Astrocyte (in vitro differentiated cells and primary cell): Measurements from ENCODE around the gene KPNA3. TPM values are rescaled to one million over a fixed set of nuclear protein-coding genes. Genes with fewer than 3 reads are reported as not detected.

ENCODE experiments used
- DNase-seq: peaks from one replicate; pipeline ENCODE4 v3.0.0-alpha.2; 2010; ENCODE audit warnings: low read depth
- FAIRE-seq: peaks from 2 replicates; lab custom pipeline; 2011; peaks lifted over from hg19 to GRCh38; lab: Jason Lieb, UNC
- H2AFZ ChIP-seq: 2 replicates; pipeline ENCODE4 v1.6.0; 2012; ENCODE audit warnings: low read depth, low read length, inconsistent platforms
- H3K27ac ChIP-seq: 2 replicates; pipeline ENCODE4 v1.5.1; 2011; ENCODE audit warnings: low read depth, low read length, inconsistent platforms
- H3K27me3 ChIP-seq: 2 replicates; pipeline ENCODE4 v1.6.0; 2011; ENCODE audit warnings: low read length, inconsistent platforms; ENCODE audit not compliant: insufficient read depth
- H3K36me3 ChIP-seq: 2 replicates; pipeline ENCODE4 v1.5.1; 2011; ENCODE audit warnings: low read length, inconsistent platforms; ENCODE audit not compliant: insufficient read depth
- H3K4me1 ChIP-seq: 2 replicates; pipeline ENCODE4 v1.5.1; 2011; ENCODE audit warnings: low read length, inconsistent platforms; ENCODE audit not compliant: insufficient read depth
- H3K4me2 ChIP-seq: 2 replicates; pipeline ENCODE4 v1.6.0; 2012; ENCODE audit warnings: low read length, inconsistent platforms
- H3K4me3 ChIP-seq: 2 replicates; pipeline ENCODE4 v1.5.1; 2011; ENCODE audit warnings: low read depth, mild to moderate bottlenecking, low read length, inconsistent platforms; ENCODE audit not compliant: insufficient read depth
- H3K79me2 ChIP-seq: 2 replicates; pipeline ENCODE4 v1.6.0; 2012; ENCODE audit warnings: mild to moderate bottlenecking, low read length, inconsistent platforms; ENCODE audit not compliant: insufficient read depth
- H3K9ac ChIP-seq: 2 replicates; pipeline ENCODE4 v1.6.0; 2012; ENCODE audit warnings: mild to moderate bottlenecking, low read length, inconsistent platforms
- H3K9me3 ChIP-seq: 2 replicates; pipeline ENCODE4 v1.5.1; 2012; ENCODE audit warnings: low read depth, mild to moderate bottlenecking, low read length, inconsistent platforms; ENCODE audit not compliant: insufficient read depth
- H4K20me1 ChIP-seq: 2 replicates; pipeline ENCODE4 v1.6.0; 2012; ENCODE audit warnings: low read length, inconsistent platforms; ENCODE audit not compliant: insufficient read depth
- H3K27ac Mint-ChIP-seq: one replicate; pipeline ENCODE4 v1.8.0; 2021; ENCODE audit warnings: mild to moderate bottlenecking, mixed read lengths; ENCODE audit not compliant: unreplicated experiment
- H3K27me3 Mint-ChIP-seq: one replicate; pipeline ENCODE4 v1.8.0; 2021; ENCODE audit warnings: low read depth, mixed read lengths; ENCODE audit not compliant: unreplicated experiment
- H3K36me3 Mint-ChIP-seq: one replicate; pipeline ENCODE4 v1.8.0; 2021; ENCODE audit warnings: low read depth, mixed read lengths; ENCODE audit not compliant: unreplicated experiment
- H3K4me1 Mint-ChIP-seq: one replicate; pipeline ENCODE4 v1.8.0; 2021; ENCODE audit warnings: low read depth, mixed read lengths; ENCODE audit not compliant: unreplicated experiment
- H3K4me3 Mint-ChIP-seq: one replicate; pipeline ENCODE4 v1.8.0; 2021; ENCODE audit warnings: mild to moderate bottlenecking, moderate library complexity, mixed read lengths; ENCODE audit not compliant: unreplicated experiment
- H3K9me3 Mint-ChIP-seq: one replicate; pipeline ENCODE4 v1.8.0; 2021; ENCODE audit warnings: mild to moderate bottlenecking, mixed read lengths; ENCODE audit not compliant: unreplicated experiment
- EZH2 ChIP-seq: IDR thresholded peaks from 2 replicates; pipeline ENCODE4 v1.6.1; 2012; ENCODE audit warnings: mild to moderate bottlenecking, low read length, inconsistent platforms; ENCODE audit not compliant: insufficient read depth
- total RNA-seq: library from RNA; stranded (reverse); gene quantifications from 2 replicates; pipeline ENCODE4 v1.2.1, GENCODE V29; 2021
- TF ChIP-seq, protein P1 (sequence below): IDR thresholded peaks from 2 replicates; pipeline ENCODE4 v1.5.1; 2011; ENCODE audit warnings: low read depth, mild to moderate bottlenecking, inconsistent platforms, low read length, moderate library complexity; ENCODE audit not compliant: insufficient read depth

The KPNA3 gene
- total RNA-seq, 1 donor from 2014 or later = 62.0 TPM

DNA sequence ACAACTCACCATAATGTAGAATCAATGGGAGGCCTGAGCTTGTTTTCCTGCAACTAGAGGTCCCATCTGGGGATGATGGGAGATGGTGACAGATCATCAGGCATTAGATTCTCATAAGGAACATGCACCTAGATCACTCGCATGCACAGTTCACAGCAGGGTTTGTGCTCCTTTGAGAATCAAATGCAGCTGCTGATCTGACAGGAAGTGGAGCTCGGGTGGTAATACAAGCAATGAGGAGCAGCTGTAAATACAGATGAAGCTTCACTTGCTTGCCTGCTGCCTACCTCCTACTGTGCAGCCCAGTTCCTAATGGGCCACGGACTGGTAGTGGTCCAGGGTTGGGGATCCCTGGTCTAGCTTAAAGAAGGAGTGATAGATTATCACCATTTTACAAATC lies 33.0 kb downstream of the KPNA3 start:
- no peak overlapping the region for H3K27ac Mint-ChIP-seq
- peaks cover 25% of the 10 kb centered on the region for H3K36me3 Mint-ChIP-seq
- FAIRE-seq (no peak), DNase-seq (no peak)
- Histone ChIP-seq H3K36me3 (no peaks in the 10 kb centered on the region), H3K79me2 (peaks cover 82% of the 10 kb centered on the region), H3K27me3 (no peaks in the 10 kb centered on the region), H3K4me3 (no peak overlapping the region), H4K20me1 (peaks cover 61% of the 10 kb centered on the region), H3K27ac (no peak overlapping the region), H3K9me3 (peaks cover 3% of the 10 kb centered on the region), H3K9ac (no peak overlapping the region), H3K4me1 (no peaks in the 10 kb centered on the region), H2AFZ (no peak overlapping the region), H3K4me2 (no peak overlapping the region)
- TF ChIP-seq, protein P1, sequence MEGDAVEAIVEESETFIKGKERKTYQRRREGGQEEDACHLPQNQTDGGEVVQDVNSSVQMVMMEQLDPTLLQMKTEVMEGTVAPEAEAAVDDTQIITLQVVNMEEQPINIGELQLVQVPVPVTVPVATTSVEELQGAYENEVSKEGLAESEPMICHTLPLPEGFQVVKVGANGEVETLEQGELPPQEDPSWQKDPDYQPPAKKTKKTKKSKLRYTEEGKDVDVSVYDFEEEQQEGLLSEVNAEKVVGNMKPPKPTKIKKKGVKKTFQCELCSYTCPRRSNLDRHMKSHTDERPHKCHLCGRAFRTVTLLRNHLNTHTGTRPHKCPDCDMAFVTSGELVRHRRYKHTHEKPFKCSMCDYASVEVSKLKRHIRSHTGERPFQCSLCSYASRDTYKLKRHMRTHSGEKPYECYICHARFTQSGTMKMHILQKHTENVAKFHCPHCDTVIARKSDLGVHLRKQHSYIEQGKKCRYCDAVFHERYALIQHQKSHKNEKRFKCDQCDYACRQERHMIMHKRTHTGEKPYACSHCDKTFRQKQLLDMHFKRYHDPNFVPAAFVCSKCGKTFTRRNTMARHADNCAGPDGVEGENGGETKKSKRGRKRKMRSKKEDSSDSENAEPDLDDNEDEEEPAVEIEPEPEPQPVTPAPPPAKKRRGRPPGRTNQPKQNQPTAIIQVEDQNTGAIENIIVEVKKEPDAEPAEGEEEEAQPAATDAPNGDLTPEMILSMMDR = no peak
- no peak for TF ChIP-seq EZH2
- peaks cover 13% of the 10 kb centered on the region for H3K9me3 Mint-ChIP-seq
- no peaks in the 10 kb centered on the region for H3K27me3 Mint-ChIP-seq
- peaks cover 1% of the 10 kb centered on the region for H3K4me1 Mint-ChIP-seq
- H3K4me3 Mint-ChIP-seq = no peak overlapping the region

DNA sequence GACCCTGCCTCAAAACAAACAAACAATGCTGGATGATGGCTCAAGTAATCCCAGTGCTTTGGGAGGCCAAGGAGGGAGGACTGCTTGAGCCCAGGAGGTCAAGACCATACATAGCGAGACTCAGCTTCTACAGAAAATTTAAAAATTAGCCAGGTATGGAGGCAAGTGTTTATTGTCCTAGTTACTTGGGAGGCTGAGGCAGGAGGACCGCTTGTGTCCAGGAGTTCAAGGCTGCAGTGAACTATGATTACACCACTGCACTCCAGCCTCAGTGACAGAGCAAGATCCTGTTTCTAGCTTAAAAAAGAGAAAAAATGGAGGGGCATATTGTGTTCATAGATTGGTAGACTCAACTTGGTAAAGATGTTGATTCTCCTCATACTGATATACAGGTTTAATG lies 36.2 kb downstream of the KPNA3 start:
- peaks cover 95% of the 10 kb centered on the region for H3K79me2 ChIP-seq
- no peaks in the 10 kb centered on the region for H3K27me3 Mint-ChIP-seq
- peaks cover 4% of the 10 kb centered on the region for H3K4me1 Mint-ChIP-seq
- peaks cover 28% of the 10 kb centered on the region for H3K36me3 Mint-ChIP-seq
- no peaks in the 10 kb centered on the region for H3K36me3 ChIP-seq
- no peak overlapping the region for H3K4me2 ChIP-seq
- no peak overlapping the region for H2AFZ ChIP-seq
- TF ChIP-seq EZH2 = no peak
- TF ChIP-seq, protein P1 = no peak
- no peak overlapping the region for H3K9ac ChIP-seq
- no peak overlapping the region for H3K4me3 ChIP-seq
- no peak overlapping the region for H3K4me3 Mint-ChIP-seq
- peaks cover 3% of the 10 kb centered on the region for H3K9me3 ChIP-seq
- H3K9me3 Mint-ChIP-seq = peaks cover 10% of the 10 kb centered on the region
- DNase-seq (no peak), FAIRE-seq (no peak)
- no peaks in the 10 kb centered on the region for H3K4me1 ChIP-seq
- H4K20me1 ChIP-seq = peaks cover 85% of the 10 kb centered on the region
- H3K27me3 ChIP-seq = no peaks in the 10 kb centered on the region
- H3K27ac ChIP-seq = no peak overlapping the region
- no peak overlapping the region for H3K27ac Mint-ChIP-seq

DNA sequence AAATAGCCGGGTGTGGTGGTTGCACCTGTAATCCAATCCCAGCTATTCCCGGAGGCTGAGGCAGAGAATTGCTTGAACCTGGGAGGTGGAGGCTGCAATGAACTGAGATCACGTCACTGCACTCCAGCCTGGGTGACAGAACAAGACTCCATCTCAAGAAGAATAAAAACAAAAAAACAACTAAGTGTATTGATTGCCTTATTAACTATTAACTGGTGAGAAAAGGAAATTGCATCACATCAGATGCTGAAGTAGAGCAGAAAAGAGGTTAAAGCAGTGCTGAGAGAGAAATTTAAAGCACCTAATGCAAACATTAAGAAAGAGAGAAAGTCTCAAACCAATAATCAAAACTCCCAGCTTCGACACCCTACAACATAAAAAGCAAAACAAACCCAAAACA lies 38.3 kb downstream of the KPNA3 start:
- no peaks in the 10 kb centered on the region for H3K9me3 Mint-ChIP-seq

More for the DNA sequence above, 38.3 kb downstream of the KPNA3 start:
- H3K4me1 Mint-ChIP-seq = peaks cover 5% of the 10 kb centered on the region
- TF ChIP-seq EZH2 = no peak
- TF ChIP-seq, protein P1 = no peak
- Histone ChIP-seq H3K27ac (no peak overlapping the region), H3K9me3 (no peaks in the 10 kb centered on the region), H2AFZ (no peak overlapping the region), H3K4me3 (no peak overlapping the region), H3K9ac (no peak overlapping the region), H4K20me1 (peaks cover 91% of the 10 kb centered on the region), H3K4me2 (no peak overlapping the region), H3K36me3 (no peaks in the 10 kb centered on the region), H3K27me3 (no peaks in the 10 kb centered on the region), H3K4me1 (no peaks in the 10 kb centered on the region), H3K79me2 (peaks cover 97% of the 10 kb centered on the region)
- FAIRE-seq (no peak), DNase-seq (no peak)
- no peak overlapping the region for H3K4me3 Mint-ChIP-seq
- peaks cover 11% of the 10 kb centered on the region for H3K36me3 Mint-ChIP-seq
- no peak overlapping the region for H3K27ac Mint-ChIP-seq
- no peaks in the 10 kb centered on the region for H3K27me3 Mint-ChIP-seq
